ENCODE measurements around the gene KIAA1217.

KIAA1217 gene

DNA sequence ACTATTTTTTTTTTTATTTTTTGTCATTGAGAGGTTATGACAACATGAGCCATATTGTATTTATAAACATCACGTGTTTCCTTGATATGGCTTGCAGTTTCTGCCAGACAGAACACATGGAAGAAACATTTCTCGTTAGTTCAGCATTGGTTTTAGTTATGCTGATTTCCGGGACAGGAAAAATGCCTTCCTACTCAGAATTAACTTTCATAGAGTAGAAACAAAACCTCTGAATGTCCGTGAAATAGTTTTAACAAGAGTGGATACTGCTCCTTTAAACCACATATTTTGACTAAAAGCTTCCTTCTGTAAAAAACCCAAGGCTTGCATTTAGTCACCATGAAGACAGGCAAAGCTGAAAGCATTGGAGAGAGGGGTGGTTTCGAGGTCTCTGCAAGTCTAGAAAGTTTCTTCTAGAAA is 240.4 kb downstream of the KIAA1217 start:
- DNase-seq: no peak

DNA sequence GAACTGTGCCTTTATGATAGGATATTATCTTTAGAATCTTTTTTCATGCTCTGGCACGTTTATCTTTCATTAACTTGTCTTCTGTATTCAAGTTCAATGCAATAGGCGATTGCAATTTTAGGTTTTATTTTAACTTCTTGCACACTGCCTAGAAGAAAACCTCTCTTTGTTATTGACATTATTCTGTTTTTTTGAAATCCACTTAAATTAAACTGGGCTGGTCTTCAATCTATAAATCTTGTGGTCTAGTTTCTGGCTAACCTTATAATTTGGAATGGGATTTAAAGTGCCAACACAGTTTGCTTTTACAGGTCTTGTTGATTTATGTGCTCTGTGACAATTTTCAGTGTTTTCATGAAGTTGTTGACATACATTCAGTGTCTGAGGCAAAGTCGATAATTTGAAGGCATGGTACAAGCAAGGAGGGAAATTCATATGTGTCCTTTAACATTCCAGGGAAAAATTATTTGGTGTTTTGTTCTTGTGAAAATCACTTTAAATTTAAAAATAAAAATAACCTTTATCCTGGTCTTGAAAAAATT is 240.9 kb downstream of the KIAA1217 start:
- no peak for DNase-seq

DNA sequence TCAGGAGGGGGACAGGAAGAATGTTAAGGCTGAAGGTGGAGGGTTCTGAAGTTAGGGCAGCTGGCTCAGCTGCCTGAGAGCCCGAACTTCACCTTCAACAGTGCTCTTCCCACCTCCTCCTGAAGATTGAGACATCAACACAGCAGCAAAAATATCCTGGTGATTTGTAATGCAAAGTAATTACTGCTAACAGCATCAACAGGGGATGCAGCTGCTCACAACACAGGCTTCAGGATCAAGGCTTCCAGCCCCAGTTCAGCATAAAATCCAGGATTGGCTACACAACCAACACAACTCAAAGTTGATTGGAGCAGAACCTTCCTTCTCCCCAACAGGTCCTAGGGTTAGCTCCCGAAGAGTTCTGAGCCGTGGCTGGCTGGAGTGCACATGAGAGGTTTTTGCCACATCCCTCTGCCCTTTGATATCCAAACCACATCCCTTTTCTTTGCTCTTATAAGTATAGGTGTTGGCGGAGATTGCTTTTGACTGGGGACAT is 242.4 kb downstream of the KIAA1217 start:
- DNase-seq: no peak

DNA sequence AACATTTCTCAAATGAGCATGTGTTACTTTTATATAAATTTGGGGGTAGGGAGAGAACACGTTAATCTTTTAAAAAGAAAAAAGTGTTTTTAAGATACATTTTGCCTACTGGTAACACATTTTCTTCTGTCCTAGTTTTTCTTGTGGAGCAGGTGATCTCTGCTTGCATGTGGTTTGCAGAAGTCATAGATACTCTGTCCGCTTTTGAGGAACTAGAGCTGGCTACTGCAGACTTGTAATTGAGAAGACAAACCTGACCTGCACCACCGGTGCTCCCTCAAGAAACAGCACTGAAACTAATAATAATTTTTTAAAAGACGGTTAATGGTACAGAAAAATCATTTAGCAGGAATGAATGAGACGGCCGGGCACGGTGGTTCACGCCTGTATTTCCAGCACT is 243.1 kb downstream of the KIAA1217 start:
- DNase-seq: no peak

DNA sequence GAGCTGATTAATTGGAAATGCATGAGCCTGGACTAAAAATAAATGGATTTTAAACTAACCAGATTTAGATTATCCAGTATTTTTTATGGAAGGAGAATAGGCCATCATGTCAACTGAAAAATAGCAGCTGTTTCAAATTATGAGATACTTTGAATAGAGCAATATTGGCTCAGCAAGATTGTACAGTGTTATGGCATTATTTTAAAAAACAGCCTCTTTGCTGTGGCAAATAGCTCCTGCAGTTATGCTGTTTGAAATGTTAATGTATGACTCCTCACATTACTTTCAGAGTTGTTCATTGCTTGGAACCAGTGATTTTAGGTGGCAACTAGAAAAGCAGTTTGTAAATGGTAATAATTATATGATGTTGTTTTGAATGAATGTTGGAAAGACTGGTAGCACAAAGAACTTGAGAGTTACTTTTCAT is 244.5 kb downstream of the KIAA1217 start:
- DNase-seq: no peak

DNA sequence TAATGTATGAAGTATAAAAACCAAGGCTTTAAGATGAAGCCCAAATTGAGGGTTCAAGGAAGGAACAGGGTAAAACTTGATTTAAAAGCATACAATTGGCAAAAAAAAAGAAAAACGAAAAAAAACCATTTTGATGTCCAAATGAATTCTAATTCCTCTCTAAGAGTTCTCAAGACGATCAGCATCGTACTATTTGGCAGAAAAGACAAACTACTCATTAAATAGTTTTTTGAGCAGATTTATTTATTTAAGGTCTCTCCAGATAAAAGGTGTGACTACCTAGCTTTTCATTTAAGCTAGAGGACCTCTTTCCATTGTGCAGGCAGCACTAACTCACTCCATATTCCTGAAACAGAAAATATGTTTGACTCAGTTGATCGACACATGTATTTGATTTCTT is 245.0 kb downstream of the KIAA1217 start:
- no peak for DNase-seq

DNA sequence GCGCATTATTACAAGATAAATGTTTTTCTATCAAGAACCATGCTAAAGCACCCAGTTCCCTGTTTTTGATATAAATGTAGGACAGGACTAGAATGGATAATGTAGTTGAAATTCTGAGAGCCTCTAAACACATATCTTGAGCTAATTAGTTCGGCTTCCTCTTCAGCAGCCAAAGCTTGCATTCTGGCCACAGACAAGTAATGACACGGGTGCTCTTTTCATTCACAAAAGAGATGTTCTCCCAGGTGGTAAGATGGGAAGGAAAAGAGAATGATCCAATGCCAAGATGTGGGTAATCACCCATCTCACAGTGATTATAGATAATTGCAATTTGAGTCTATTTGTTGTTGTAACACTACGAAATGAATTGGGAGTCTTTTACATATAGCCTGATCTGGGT is 246.5 kb downstream of the KIAA1217 start:
- DNase-seq: no peak

DNA sequence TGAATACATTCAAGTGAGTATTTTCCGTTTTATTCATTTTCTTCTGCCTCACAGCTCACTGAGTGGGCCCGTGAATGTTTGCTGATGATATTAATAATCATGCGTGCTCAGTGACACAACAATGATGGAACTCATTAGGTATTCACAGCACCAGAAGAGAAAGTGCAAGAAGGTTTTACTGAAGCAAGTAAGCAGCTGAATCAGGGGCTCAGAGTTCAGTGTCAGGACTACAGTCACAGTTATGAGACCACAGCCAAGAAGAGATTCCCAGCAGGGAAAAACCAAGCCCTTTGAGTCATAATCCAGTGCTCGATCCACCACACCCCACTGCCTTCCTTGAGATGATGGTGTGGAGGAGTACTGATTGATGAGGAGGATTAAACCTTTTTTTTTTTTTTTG is 247.4 kb downstream of the KIAA1217 start:
- no peak for DNase-seq

DNA sequence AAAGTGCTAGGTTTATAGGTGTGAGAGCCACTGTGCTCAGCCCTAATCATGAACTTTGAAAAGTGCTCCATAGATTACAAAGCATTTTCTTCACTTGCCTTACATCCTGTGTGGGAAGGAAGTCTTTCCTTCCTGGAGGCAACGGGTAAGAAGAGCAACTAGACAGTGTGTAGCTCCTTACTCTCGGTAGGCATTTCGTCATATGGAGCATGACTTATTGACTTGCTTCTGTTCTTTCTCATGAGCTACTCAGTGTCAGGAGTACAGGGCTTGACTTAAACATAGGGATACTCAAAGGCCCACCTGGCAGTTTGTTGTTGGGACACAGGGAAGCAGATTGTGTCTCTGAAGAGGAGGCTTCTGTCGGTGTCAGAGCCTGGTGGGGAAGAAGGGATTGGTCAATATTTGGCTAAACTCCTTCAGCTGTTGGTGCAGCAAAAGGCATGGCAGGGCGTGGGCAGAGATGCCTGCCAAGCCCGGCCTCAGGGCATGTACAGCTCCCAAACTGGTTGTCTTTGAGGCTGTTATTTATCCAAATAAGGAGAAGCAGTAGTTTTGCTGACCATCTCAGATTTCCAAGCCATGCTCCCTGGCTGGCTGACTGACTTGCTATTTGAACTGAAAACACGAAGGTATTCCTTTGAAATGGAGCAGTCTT is 248.9 kb downstream of the KIAA1217 start:
- DNase-seq: peak; percentile 53

DNA sequence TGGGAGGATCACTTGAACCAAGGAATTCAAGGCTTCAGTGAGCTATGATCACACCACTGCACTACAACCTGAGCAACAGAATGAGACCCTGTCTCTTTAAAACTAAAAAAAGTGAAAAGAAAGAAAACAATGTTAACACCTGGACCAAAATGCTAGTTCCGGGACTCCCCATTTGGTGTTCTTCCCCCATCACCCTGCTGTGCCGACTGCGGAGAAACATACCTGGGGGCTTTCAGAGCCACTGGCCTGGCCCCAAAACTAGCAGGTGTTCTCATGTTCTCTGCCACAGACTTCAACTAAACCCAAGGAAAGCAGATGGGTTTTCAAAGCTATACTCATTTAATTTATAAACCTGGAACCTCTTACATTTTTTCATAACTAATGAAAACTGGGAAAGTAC is 250.9 kb downstream of the KIAA1217 start:
- DNase-seq: no peak

DNA sequence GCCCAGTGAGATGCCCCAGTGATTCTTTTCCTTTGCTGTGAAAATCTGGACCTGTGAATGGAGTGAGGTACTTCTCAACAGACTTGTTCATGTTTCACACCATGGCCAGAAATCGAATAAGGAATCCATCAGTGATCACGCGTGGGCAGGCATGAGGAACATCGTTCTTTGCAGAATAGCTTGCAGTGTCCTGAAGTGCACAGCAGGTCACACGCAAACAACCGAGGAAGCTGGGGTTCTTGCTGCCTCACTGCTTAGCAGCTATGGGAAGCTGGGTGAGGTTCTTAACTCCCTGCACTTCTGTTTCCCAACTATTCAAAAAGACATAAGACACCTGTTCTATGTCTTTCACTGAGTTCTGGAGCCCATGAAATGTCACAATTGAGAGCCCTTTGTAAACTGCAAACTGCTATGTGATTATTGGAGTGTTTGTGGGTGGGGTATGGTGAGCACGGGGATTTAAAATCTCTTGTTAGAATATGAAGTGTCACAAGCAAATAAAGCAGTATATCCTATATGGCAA is 253.4 kb downstream of the KIAA1217 start:
- DNase-seq: no peak

DNA sequence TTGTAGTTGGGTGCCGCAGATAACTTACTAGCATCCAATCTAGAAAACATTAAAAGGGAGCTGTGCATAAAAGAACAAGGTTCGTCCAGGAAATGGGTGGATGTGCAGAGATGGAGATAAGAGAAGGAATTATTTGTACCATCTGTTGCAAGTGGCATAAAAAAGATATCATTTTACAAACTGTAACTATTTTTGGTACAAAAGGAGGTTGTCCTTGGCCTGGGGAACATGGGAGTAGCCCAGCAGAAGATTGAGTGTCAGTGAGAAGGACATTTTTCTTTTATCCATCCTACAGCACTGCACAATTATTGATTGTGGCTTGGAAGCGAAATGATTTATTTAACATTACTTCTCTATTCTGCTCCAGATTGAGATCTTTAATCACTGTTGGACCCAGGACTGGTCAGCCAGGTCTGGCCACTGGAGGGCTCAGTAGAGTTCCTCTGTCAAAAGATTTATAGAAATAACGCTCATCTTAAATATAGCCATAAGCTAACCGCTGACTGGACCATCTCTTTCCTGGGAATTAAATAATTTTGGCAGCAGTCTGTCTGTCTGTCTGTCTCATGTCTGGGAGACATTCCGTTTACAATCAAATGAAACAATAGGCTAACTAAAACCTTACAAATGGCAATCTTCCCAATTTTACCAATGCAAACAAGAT is 254.1 kb downstream of the KIAA1217 start:
- no peak for DNase-seq

DNA sequence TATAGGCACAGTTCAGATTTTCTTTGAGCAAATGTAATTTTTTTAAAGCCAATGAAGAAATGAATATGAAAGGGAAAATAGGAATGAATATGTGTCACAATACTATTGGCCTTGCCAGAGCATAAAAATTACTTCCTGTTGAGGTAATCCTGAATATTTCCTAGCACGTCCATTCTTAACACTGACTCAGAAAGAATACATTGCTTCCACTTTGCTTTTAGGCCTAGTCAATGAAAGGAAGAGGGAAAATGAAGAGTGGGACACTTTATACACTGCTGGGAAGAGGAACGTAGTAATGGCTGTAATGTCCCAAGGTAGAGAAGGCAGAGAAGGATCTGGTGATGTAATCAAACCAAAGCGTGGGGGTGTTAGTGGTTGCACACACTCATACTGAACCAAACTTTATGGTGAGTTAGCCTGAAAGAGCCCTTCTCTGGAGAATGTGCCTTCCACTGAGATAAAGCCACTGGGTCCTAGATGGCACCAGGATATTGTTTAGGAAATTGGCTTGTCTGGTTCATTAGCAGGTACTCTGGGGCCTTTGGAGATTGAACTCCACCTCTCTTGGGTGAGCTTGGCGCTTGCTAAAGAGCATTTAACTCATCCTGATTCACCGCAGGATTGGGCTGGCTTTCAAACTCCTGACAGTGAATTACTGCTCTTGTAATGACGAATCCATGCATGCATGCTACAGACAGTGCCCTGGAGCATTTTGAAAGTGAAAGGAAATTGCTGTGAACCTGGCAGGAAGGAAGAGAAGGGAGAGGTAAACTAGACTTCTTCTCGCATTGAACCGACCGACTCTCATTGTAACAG is 254.9 kb downstream of the KIAA1217 start:
- no peak for DNase-seq

DNA sequence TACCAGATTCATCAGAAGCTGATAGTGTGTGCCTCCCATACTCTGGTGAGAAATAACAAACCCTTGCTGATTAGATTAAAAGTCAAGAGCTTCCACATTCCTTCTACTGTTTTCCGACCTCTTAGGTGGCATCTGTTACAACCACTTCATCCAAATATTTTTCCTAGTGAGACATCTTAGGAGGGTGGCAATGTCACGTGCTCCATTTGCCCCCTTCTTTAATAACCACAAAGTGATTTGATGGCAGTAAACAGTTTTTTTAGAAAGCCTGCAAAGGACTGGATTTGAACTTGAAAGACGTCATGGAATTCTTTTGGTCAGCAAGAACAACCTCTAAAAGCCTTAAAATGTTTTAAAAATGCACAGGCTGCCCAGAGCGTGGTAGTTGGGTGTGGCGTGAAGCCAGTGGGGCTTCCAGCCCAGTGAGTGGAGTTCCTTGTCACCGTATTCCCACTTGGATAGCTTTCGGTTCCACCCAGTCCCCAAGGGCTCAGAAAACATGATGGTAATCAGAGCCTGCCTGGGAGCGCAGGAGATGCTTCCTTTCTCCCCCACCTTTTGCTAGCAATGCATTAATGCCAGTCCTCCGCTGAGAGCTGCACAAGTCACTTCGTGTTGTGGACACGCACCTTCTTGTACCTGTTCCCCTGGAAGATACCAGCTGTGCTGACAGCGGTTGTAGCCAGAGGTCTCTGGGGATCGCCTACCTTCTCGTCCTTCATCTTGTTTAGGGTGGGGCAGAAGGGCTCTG is 256.4 kb downstream of the KIAA1217 start:
- DNase-seq: peak; percentile 73

DNA sequence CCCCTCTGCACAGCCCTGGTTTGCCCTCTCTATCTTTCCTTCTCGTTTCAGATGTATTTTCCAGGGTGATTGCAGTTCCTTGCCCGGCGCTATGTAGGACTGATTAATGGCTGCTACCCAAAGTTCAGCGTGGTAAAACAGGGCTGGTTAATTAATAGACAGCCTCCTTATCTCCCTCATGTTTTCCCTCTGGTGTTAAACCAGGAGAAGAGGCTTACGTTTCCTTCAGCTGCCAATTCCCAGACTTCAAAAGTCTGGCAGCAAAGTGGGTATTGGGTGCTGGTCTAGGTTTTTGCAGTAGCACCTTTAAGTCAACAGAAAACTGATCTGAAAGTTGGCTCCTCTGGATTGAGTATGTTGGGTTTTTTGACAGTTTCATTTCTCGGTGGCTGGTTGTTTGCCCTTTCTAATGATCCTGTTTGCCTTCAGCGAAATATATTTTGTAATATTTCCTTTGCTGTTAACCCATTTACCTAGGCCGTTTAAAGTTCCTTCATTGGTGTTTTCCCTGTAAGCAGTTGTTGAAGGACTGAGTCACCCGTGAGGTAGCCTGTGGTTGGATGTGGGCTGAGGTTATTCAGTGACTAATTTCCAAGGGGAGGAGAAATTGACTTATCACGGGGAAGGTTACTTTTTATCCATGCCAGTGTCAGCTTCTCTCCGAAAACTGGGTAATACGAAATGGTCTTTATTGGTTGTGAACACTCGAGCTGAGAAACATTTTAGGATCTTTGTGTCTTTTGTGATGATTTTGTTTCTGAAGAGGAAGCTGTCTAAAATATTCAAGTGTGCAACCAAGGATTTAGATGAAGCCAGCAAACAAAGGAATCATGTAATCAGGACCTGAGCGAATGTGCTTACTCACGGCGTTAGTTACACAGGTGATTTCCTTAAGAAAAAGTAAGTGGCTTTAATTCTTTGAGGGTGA is 257.2 kb downstream of the KIAA1217 start:
- no peak for DNase-seq

DNA sequence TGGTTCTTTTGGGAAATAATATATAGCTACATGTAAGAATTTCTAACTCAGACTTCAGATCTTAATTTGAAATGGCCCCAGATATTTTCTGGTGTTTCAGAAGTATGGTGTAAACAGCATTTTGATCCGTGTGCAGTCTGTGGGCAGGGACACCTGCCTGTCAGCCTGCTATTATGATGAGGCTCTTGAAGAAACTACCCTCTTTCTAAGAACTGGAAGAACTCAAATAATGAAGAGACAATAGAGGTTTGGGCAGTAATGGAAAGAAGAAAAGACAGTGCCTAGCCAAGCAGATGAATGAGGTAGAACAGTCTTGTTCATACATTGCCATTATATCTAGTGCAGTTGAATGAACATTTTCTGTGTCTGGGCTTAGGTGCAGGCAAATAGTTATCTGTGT is 258.2 kb downstream of the KIAA1217 start:
- DNase-seq: no peak

DNA sequence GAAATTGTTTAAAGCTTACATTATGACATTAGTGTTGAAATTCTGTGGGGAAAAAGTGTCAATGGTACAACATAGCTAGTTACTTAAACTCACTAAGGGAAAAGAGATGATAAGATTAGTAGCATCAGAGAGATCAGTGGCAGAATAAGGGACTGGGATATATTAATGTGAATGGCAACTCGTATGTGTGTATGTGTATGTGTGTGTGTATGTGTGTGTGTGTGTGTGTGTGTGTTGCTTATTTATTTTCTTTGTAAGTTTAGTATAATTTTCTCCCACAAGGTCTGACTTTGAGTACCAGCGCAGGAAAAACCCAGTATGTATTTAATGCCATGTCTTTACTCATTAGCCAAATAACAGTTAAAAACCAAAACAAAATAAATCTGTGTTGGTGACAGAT is 258.7 kb downstream of the KIAA1217 start:
- DNase-seq: no peak

DNA sequence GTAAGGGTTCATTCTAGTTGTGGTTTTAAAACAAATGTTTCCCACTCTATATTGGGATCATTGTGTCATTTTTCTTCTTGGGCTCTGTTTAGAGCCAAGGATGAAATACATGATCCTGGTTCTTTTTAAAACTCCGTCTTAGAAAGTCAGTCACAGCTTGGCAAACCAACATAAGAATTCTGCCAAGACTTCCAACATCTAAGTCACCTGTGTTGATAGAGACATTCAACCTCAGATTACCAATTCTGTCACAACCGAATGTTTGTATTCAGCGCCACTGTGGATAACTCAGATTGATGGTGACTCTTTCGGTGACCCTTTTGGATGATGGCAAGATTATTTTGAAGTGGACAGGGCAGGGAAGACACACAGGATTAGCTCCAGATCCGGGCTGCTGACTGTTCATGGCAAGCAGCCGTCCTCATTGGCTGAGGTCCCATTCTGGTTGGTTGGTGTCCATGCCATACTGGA is 259.4 kb downstream of the KIAA1217 start:
- no peak for DNase-seq

DNA sequence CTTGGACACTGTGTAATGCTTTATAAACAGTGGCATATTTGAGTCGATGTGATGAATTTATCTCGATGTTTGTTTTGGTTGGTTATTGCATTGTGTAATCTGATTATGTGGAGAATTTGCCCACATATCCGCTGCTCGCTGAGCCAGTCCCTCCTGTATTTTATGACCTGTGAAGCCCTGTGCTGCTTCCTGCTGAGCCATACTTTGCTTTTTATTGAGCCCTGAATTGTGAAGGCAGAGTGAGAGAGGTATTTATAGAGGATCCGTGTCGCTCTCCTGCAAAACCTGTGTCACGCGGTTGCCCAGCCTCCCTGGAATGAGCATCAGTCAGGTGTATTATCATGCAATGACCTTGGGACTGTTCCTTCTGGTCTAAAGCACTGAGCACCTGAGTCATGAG is 261.1 kb downstream of the KIAA1217 start:
- DNase-seq: no peak

DNA sequence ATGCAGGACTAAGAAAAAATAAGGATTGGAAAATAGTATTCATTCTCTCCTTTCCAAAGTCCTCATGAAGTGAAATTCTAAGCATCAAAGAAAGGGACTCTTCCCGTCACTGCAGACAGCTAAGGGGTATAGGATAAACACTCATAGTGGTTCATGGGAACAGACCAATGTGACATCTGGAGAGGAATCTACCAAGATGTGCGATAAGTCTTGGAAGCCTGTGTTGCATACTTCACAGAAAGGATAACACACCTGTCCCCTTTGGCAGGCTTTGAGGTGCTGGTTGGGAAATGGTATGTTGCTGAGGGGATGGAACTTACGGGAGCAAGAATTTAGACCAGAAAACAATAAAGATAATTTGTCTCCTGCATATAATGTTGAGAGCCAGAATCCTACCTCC is 266.7 kb downstream of the KIAA1217 start:
- no peak for DNase-seq
